OCI-LY3 (cell line): Measurements from ENCODE around the gene MAMDC4.

Experiments used
- EZH2phosphoT487 ChIP-seq: fragments of 200-600 bp; shearing (Covaris generic); IDR thresholded peaks from 2 replicates; pipeline ENCODE4 v1.6.1; 2018; ENCODE audit warnings: antibody characterized with exemption, mixed run types, low read depth
- TF ChIP-seq, protein P1 (sequence below): fragments of 200-600, 300-600 bp; sonication (generic); IDR thresholded peaks from 2 replicates; pipeline ENCODE4 v1.5.1; 2014; ENCODE audit warnings: antibody characterized with exemption, low read length, low read depth

DNA sequence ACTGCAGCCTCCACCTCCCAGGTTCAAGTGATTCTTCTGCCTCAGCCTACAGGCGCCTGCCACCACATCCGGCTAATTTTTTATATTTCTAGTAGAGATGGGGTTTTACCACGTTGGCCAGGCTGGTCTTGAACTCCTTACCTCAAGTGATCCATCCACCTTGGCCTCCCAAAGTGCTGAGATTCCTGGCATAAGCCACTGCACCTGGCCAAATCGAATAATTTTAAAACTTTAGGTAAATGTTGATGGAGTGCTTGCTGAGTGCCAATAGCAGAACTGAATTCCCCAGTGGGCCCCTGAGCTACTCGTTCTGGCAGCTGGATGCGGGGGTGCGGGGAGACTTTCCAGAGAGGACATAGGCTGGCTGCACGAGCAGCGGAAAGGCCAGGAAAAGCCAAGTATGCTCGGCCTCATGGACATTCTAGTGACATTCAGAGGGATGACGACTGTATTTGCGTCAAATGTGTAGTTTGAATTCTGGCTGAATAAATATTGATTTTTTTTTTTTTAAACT, 51.0 kb downstream of the MAMDC4 start:
- TF ChIP-seq EZH2phosphoT487: no peak
- TF ChIP-seq, protein P1, sequence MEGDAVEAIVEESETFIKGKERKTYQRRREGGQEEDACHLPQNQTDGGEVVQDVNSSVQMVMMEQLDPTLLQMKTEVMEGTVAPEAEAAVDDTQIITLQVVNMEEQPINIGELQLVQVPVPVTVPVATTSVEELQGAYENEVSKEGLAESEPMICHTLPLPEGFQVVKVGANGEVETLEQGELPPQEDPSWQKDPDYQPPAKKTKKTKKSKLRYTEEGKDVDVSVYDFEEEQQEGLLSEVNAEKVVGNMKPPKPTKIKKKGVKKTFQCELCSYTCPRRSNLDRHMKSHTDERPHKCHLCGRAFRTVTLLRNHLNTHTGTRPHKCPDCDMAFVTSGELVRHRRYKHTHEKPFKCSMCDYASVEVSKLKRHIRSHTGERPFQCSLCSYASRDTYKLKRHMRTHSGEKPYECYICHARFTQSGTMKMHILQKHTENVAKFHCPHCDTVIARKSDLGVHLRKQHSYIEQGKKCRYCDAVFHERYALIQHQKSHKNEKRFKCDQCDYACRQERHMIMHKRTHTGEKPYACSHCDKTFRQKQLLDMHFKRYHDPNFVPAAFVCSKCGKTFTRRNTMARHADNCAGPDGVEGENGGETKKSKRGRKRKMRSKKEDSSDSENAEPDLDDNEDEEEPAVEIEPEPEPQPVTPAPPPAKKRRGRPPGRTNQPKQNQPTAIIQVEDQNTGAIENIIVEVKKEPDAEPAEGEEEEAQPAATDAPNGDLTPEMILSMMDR: no peak
